Middle frontal gyrus (tissue), 1 donor: ENCODE measurements around the gene HHLA2.

Experiments used
- DNase-seq: peaks from one replicate; pipeline ENCODE4 v3.0.0-alpha.2; 2015; ENCODE audit warnings: low spot score; ENCODE audit errors: extremely low spot score

The HHLA2 gene

GRCh38 chr3:108416111-108416869, 119.9 kb downstream of the HHLA2 start:
- DNase-seq = no peak

- DNase-seq = no peak
Measured at GRCh38 chr3:108420926-108421325, 124.6 kb downstream of the HHLA2 start.
